SK-N-SH treated with all-trans-retinoic acid at 6 μM for 48 hours (cell line): ENCODE results near the gene GSN.

Source experiments
- ATAC-seq: fragments of 200-7000 bp; cut with Tn5 transposase; 3 replicates; pipeline ENCODE4 v1.9.1; 2020; ENCODE audit warnings: mild to moderate bottlenecking, moderate library complexity
- ARNTL ChIP-seq: fragments of 450-650 bp; formaldehyde crosslinking; IDR thresholded peaks from 2 replicates; pipeline ENCODE4 v1.5.0; 2020; ENCODE audit warnings: low read depth, mild to moderate bottlenecking, moderate library complexity, borderline replicate concordance
- BACH2 ChIP-seq: fragments of 250-450 bp; sonication (Bioruptor Pico); IDR thresholded peaks from 2 replicates; pipeline ENCODE4 v1.9.0; 2021; ENCODE audit warnings: mild to moderate bottlenecking, borderline replicate concordance
- CREB5 ChIP-seq: fragments of 250-450 bp; sonication (Bioruptor Pico); IDR thresholded peaks from 2 replicates; pipeline ENCODE4 v1.5.1; 2020; ENCODE audit warnings: low read depth, mild to moderate bottlenecking, moderate library complexity
- CSDC2 ChIP-seq: fragments of 250-450 bp; sonication (Bioruptor Pico); IDR thresholded peaks from 2 replicates; pipeline ENCODE4 v1.5.0; 2020; ENCODE audit warnings: mild to moderate bottlenecking, moderate library complexity
- ESRRG ChIP-seq: fragments of 250-450 bp; sonication (Bioruptor Pico); IDR thresholded peaks from 2 replicates; pipeline ENCODE4 v1.6.1; 2021; ENCODE audit warnings: mild to moderate bottlenecking
- GLIS3 ChIP-seq: fragments of 250-450 bp; sonication (Bioruptor Pico); IDR thresholded peaks from 2 replicates; pipeline ENCODE4 v1.5.0; 2020; ENCODE audit warnings: mild to moderate bottlenecking, moderate library complexity
- ISL1 ChIP-seq: fragments of 250-450 bp; sonication (Bioruptor Pico); IDR thresholded peaks from 2 replicates; pipeline ENCODE4 v2.1.2; 2022; ENCODE audit warnings: mild to moderate bottlenecking, moderate library complexity
- PPARA ChIP-seq: fragments of 250-450 bp; sonication (Bioruptor Pico); IDR thresholded peaks from 2 replicates; pipeline ENCODE4 v1.5.0; 2020; ENCODE audit warnings: mild to moderate bottlenecking, borderline replicate concordance
- RARB ChIP-seq: fragments of 250-450 bp; sonication (Bioruptor Pico); IDR thresholded peaks from 2 replicates; pipeline ENCODE4 v1.8.0; 2021; ENCODE audit warnings: mild to moderate bottlenecking, moderate library complexity
- SNAI2 ChIP-seq: fragments of 250-450 bp; sonication (Bioruptor Pico); IDR thresholded peaks from 2 replicates; pipeline ENCODE4 v1.5.0; 2020; ENCODE audit warnings: mild to moderate bottlenecking, moderate library complexity
- TCF4 ChIP-seq: fragments of 250-450 bp; sonication (Bioruptor Pico); IDR thresholded peaks from 2 replicates; pipeline ENCODE4 v1.8.0; 2021; ENCODE audit warnings: mild to moderate bottlenecking, moderate library complexity, borderline replicate concordance
- TOX ChIP-seq: fragments of 250-450 bp; sonication (Bioruptor Pico); IDR thresholded peaks from 2 replicates; pipeline ENCODE4 v1.8.0; 2021; ENCODE audit warnings: mild to moderate bottlenecking, moderate library complexity, borderline replicate concordance
- TSHZ2 ChIP-seq: fragments of 250-450 bp; sonication (Bioruptor Pico); IDR thresholded peaks from 2 replicates; pipeline ENCODE4 v1.5.0; 2020; ENCODE audit warnings: mild to moderate bottlenecking, moderate library complexity
- ZC3H10 ChIP-seq: fragments of 250-450 bp; sonication (Bioruptor Pico); IDR thresholded peaks from 2 replicates; pipeline ENCODE4 v1.5.1; 2021; ENCODE audit warnings: mild to moderate bottlenecking, moderate library complexity
- ZFP3 ChIP-seq: fragments of 250-450 bp; sonication (Bioruptor Pico); IDR thresholded peaks from 2 replicates; pipeline ENCODE4 v1.5.0; 2020; ENCODE audit warnings: mild to moderate bottlenecking, moderate library complexity
- ZFP30 ChIP-seq: fragments of 450-650 bp; formaldehyde crosslinking; IDR thresholded peaks from 2 replicates; pipeline ENCODE4 v1.5.0; 2022; ENCODE audit warnings: mild to moderate bottlenecking, moderate library complexity
- ZNF565 ChIP-seq: fragments of 450-650 bp; formaldehyde crosslinking; conservative IDR thresholded peaks from 2 replicates; pipeline ENCODE4 v1.5.0; 2020; ENCODE audit warnings: low read depth, mild to moderate bottlenecking, moderate library complexity
- ZNF70 ChIP-seq: fragments of 450-650 bp; formaldehyde crosslinking; IDR thresholded peaks from 2 replicates; pipeline ENCODE4 v1.5.0; 2020; ENCODE audit warnings: mild to moderate bottlenecking, moderate library complexity
- ZNF8 ChIP-seq: fragments of 450-650 bp; formaldehyde crosslinking; IDR thresholded peaks from 2 replicates; pipeline ENCODE4 v1.5.0; 2020; ENCODE audit warnings: mild to moderate bottlenecking, moderate library complexity
- TF ChIP-seq, protein P1 (sequence below): fragments of 250-450 bp; sonication (Bioruptor Pico); IDR thresholded peaks from 2 replicates; pipeline ENCODE4 v1.8.0; 2021; ENCODE audit warnings: low read depth, mild to moderate bottlenecking, moderate library complexity, borderline replicate concordance
- TF ChIP-seq, protein P2 (sequence below): fragments of 250-450 bp; sonication (Bioruptor Pico); IDR thresholded peaks from 2 replicates; pipeline ENCODE4 v1.8.0; 2020; ENCODE audit warnings: mild to moderate bottlenecking, moderate library complexity, borderline replicate concordance

GSN gene

DNA sequence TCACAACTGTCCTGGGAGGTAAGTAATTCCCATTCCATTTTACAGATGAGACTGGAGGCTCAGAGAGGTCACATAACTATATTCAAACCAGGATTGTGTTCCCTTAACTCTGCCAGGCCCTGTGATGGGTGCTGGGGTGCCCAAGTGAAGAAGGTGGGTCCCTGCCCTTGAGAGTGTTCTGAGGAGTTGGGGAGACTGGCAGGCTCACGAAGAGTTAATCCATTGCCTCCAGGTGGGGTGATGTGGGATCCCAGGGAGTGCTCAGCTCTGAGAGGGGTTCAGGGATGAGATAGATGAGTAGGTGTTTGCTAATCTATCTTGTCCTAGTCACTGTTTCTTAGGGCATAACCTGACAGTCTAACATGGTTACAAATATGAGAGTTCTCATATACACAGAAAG lies 36.7 kb downstream of the GSN start:
- no peak for TF ChIP-seq ZNF70 (CRISPR knock-in tag)
- TF ChIP-seq TOX (CRISPR knock-in tag), result no peak
- TF ChIP-seq, protein P1, sequence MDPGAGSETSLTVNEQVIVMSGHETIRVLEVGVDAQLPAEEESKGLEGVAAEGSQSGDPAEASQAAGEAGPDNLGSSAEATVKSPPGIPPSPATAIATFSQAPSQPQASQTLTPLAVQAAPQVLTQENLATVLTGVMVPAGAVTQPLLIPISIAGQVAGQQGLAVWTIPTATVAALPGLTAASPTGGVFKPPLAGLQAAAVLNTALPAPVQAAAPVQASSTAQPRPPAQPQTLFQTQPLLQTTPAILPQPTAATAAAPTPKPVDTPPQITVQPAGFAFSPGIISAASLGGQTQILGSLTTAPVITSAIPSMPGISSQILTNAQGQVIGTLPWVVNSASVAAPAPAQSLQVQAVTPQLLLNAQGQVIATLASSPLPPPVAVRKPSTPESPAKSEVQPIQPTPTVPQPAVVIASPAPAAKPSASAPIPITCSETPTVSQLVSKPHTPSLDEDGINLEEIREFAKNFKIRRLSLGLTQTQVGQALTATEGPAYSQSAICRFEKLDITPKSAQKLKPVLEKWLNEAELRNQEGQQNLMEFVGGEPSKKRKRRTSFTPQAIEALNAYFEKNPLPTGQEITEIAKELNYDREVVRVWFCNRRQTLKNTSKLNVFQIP (CRISPR knock-in tag), result no peak
- TF ChIP-seq ZNF565 (CRISPR knock-in tag), result no peak
- TF ChIP-seq ARNTL (CRISPR knock-in tag), result no peak
- TF ChIP-seq CSDC2, result no peak
- no peak for TF ChIP-seq CREB5 (CRISPR knock-in tag)
- no peak for TF ChIP-seq SNAI2
- TF ChIP-seq TSHZ2 (CRISPR knock-in tag), result no peak
- TF ChIP-seq ZFP30, result no peak
- no peak for ATAC-seq

DNA sequence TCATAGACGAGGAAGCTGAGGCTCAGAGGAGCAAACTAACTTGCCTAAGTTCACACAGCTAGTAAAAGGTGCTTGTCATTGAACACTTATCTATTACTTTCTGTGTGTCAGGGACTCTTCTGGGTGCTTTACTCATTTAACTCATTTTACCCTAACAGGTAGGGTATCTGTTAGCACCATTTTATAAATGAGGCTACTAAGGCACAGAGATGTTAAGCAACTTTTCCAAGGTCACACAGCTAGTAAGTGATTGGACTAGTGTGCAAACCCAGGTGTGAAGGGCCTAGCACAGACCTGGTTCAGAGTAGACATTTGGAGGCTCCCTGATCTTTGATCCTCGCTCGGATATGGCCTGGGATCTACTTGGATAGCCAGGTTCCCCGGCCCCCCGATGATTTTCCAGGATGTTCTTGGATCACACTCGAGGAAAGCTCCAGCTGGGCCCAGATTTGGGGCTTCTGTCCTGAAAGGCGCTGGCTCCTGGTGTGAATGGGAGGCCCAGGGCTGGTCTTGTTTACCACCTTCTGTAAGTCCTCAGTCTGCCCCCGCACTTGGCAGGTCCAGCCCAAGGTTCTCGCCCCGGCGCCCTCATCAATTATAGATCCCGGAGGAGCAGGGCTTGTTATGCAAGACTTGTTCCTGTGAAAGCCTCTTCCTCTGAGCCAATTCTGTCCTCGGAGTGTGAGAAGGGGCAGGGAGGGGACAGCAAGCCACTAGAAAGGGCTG lies 37.5 kb downstream of the GSN start:
- no peak for ATAC-seq
- TF ChIP-seq, protein P1 (CRISPR knock-in tag), result no peak
- TF ChIP-seq GLIS3 (CRISPR knock-in tag), result no peak
- no peak for TF ChIP-seq RARB (CRISPR knock-in tag)
- no peak for TF ChIP-seq ZFP30
- no peak for TF ChIP-seq TSHZ2 (CRISPR knock-in tag)
- no peak for TF ChIP-seq PPARA (CRISPR knock-in tag)
- TF ChIP-seq ZNF565 (CRISPR knock-in tag), result no peak
- TF ChIP-seq SNAI2, result no peak
- TF ChIP-seq BACH2 (CRISPR knock-in tag), result no peak
- no peak for TF ChIP-seq ESRRG (CRISPR knock-in tag)
- no peak for TF ChIP-seq ZNF8
- TF ChIP-seq, protein P2, sequence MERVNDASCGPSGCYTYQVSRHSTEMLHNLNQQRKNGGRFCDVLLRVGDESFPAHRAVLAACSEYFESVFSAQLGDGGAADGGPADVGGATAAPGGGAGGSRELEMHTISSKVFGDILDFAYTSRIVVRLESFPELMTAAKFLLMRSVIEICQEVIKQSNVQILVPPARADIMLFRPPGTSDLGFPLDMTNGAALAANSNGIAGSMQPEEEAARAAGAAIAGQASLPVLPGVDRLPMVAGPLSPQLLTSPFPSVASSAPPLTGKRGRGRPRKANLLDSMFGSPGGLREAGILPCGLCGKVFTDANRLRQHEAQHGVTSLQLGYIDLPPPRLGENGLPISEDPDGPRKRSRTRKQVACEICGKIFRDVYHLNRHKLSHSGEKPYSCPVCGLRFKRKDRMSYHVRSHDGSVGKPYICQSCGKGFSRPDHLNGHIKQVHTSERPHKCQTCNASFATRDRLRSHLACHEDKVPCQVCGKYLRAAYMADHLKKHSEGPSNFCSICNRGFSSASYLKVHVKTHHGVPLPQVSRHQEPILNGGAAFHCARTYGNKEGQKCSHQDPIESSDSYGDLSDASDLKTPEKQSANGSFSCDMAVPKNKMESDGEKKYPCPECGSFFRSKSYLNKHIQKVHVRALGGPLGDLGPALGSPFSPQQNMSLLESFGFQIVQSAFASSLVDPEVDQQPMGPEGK (CRISPR knock-in tag), result no peak
- TF ChIP-seq TCF4 (CRISPR knock-in tag), result no peak
- TF ChIP-seq TOX (CRISPR knock-in tag), result no peak
- no peak for TF ChIP-seq ARNTL (CRISPR knock-in tag)
- TF ChIP-seq ISL1, result no peak
- no peak for TF ChIP-seq ZC3H10 (CRISPR knock-in tag)
- no peak for TF ChIP-seq ZFP3
- TF ChIP-seq ZNF70 (CRISPR knock-in tag), result no peak
